Trophoblast cell (in vitro differentiated cells and primary cell): ENCODE data around the gene CHEK2.

ENCODE experiments used
- DNase-seq, 2 donors: peaks; one replicate each; pipeline ENCODE4 v3.0.0-alpha.2; 2016
- H2AFZ ChIP-seq: 2 replicates; pipeline ENCODE4 v1.6.1; 2013; ENCODE audit warnings: low read length, moderate library complexity, mild to moderate bottlenecking; ENCODE audit not compliant: insufficient read depth, poor library complexity
- H2AK5ac ChIP-seq: 2 replicates; pipeline ENCODE4 v1.6.1; 2013; ENCODE audit warnings: mild to moderate bottlenecking, low read length
- H2BK120ac ChIP-seq: 2 replicates; pipeline ENCODE4 v1.6.1; 2013; ENCODE audit warnings: low read length, mild to moderate bottlenecking, moderate library complexity; ENCODE audit not compliant: insufficient read depth, poor library complexity
- H2BK12ac ChIP-seq: 2 replicates; pipeline ENCODE4 v1.6.1; 2013; ENCODE audit warnings: mild to moderate bottlenecking, low read length, moderate library complexity
- H2BK5ac ChIP-seq: 2 replicates; pipeline ENCODE4 v1.6.1; 2013; ENCODE audit warnings: low read length, low read depth, moderate library complexity, mild to moderate bottlenecking; ENCODE audit not compliant: poor library complexity
- H3K14ac ChIP-seq: 2 replicates; pipeline ENCODE4 v1.6.1; 2013; ENCODE audit warnings: mild to moderate bottlenecking, low read length
- H3K18ac ChIP-seq: 2 replicates; pipeline ENCODE4 v1.6.1; 2013; ENCODE audit warnings: mild to moderate bottlenecking, low read length
- H3K23ac ChIP-seq: 2 replicates; pipeline ENCODE4 v1.6.1; 2013; ENCODE audit warnings: low read length
- H3K27ac ChIP-seq: 2 replicates; pipeline ENCODE4 v1.5.1; 2013; ENCODE audit warnings: low read depth, mild to moderate bottlenecking, inconsistent platforms, low read length, moderate library complexity
- H3K27me3 ChIP-seq: 2 replicates; pipeline ENCODE4 v1.6.1; 2013; ENCODE audit warnings: inconsistent platforms, mild to moderate bottlenecking, low read length, moderate library complexity; ENCODE audit not compliant: insufficient read depth
- H3K36me3 ChIP-seq, 2 experiments: 1 replicate in 1 of 2; 2 replicates in 1 of 2; pipeline ENCODE4 v1.6.1; 2013; ENCODE audit warnings: low read length in 2 of 2, mild to moderate bottlenecking in 2 of 2, moderate library complexity in 1 of 2; ENCODE audit not compliant: insufficient read depth in 2 of 2, control insufficient read depth in 1 of 2
- H3K4ac ChIP-seq: 2 replicates; pipeline ENCODE4 v1.6.1; 2013; ENCODE audit warnings: low read depth, mild to moderate bottlenecking, low read length, moderate library complexity
- H3K4me1 ChIP-seq, 2 experiments: 1 replicate in 1 of 2; 2 replicates in 1 of 2; pipeline ENCODE4 v1.6.1; 2013; ENCODE audit warnings: low read length in 2 of 2, mild to moderate bottlenecking in 2 of 2, moderate library complexity in 1 of 2; ENCODE audit not compliant: insufficient read depth in 2 of 2, control insufficient read depth in 1 of 2
- H3K4me2 ChIP-seq: 2 replicates; pipeline ENCODE4 v1.6.1; 2013; ENCODE audit warnings: inconsistent platforms, mild to moderate bottlenecking, low read length, moderate library complexity
- H3K4me3 ChIP-seq: 2 replicates; pipeline ENCODE4 v1.5.1; 2013; ENCODE audit warnings: mild to moderate bottlenecking, low read depth, low read length, inconsistent platforms
- H3K79me1 ChIP-seq: one replicate; pipeline ENCODE4 v1.6.1; 2013; ENCODE audit warnings: low read length
- H3K79me2 ChIP-seq: 2 replicates; pipeline ENCODE4 v1.6.1; 2013; ENCODE audit warnings: low read length, mild to moderate bottlenecking; ENCODE audit not compliant: control insufficient read depth, insufficient read depth, poor library complexity
- H3K9ac ChIP-seq: 2 replicates; pipeline ENCODE4 v1.6.1; 2013; ENCODE audit warnings: mild to moderate bottlenecking, low read length
- H3K9me3 ChIP-seq: 2 replicates; pipeline ENCODE4 v1.6.1; 2013; ENCODE audit warnings: low read depth, mild to moderate bottlenecking, control low read depth, inconsistent platforms, low read length; ENCODE audit not compliant: insufficient read depth
- H4K12ac ChIP-seq: 2 replicates; pipeline ENCODE4 v1.6.1; 2013; ENCODE audit warnings: low read depth, mild to moderate bottlenecking, low read length, moderate library complexity
- H4K8ac ChIP-seq: 2 replicates; pipeline ENCODE4 v1.6.1; 2013; ENCODE audit warnings: low read depth, mild to moderate bottlenecking, low read length, moderate library complexity
- H4K91ac ChIP-seq: one replicate; pipeline ENCODE4 v1.6.1; 2013; ENCODE audit warnings: low read depth, mild to moderate bottlenecking, low read length, moderate library complexity
- WGBS: extraction: QIAGEN DNeasy Blood & Tissue Kit; methylation state at CpG from one replicate; pipeline ENCODE4 v1.1.7; 2013; ENCODE audit warnings: missing lambda C conversion rate; ENCODE audit not compliant: insufficient read length, insufficient coverage; ENCODE audit errors: extremely low coverage; 5-methylcytosine and 5-hydroxymethylcytosine counted together

Gene CHEK2

DNA sequence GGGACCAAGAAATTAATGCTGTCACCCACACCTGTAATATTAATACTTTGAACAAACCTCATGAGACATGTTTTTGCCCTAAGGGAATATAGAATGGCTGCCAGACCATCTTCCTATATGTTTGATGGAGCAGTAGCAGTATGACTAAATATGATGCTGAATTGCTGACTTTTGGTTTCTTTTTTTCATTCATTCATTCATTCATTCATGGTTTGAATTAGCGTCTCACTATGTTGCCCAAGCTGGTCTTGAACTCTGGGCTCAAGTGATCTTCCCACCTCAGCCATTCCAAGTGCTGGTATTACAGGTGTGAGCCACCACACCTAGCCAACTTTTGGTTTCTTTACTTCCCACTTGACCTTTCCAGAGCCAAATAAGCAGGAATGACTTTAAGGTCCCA lies 38.7 kb upstream of the CHEK2 start:
- Histone ChIP-seq H4K12ac (no peak overlapping the region), H2AFZ (no peak overlapping the region), H3K79me1 (no peaks in the 10 kb centered on the region), H3K4me2 (no peak overlapping the region), H3K79me2 (no peaks in the 10 kb centered on the region), H3K27me3 (no peaks in the 10 kb centered on the region), H3K23ac (no peak overlapping the region), H4K8ac (no peak overlapping the region), H4K91ac (no peak overlapping the region), H3K14ac (no peak overlapping the region), H3K4me3 (no peak overlapping the region), H3K18ac (no peak overlapping the region), H3K9me3 (no peaks in the 10 kb centered on the region), H3K4me1 (no peaks in the 10 kb centered on the region), H3K27ac (no peak overlapping the region), H2BK5ac (no peak overlapping the region), H3K36me3 (peaks cover 34 to 42% of the 10 kb centered on the region in 2 experiments), H3K9ac (no peak overlapping the region), H2AK5ac (no peak overlapping the region), H3K4ac (no peak overlapping the region), H2BK12ac (no peak overlapping the region), H2BK120ac (no peak overlapping the region)
- DNase-seq = no peak
- no CpG with 5 or more reads among the region's 1 CpG for WGBS

DNA sequence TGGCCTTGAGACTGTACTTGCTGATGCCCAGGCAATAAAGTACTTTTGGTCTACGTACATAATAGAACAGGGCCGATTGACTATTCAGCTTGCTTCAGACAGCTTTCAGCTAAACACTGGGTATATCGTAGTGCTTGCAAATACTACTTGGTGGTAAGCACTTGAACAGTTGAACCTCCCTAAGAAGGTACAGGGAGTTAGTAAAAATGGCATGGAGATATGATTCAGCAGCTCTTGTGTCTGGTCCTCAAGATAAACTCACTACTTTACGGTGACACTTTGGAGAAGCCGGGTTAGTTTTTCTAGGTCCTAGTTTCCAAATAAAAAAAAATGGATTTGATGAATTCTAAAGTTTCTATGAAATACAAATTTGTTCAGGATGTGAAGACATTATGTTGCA lies 38.2 kb upstream of the CHEK2 start:
- H2BK120ac ChIP-seq = no peak overlapping the region

DNA sequence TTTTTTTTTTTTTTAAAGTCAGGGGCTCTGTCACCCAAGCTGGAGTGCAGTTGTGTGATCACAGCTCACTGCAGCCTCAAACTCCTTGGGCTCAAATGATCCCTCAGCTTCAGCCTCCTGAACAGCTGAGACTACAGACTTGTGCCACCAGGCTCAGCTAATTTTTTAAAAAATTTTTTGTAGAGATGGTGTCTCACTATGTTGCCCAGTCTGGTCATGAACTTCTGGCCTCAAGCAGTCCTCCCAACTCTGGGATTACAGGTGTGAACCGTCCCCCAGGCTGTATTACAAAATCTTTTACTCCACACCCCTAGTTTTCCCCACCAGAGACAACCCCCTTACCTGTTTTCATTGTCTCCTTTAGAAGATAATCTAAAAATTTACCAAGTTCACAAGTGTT lies 32.8 kb upstream of the CHEK2 start:
- H2BK120ac ChIP-seq = no peak overlapping the region
- H3K4me1 ChIP-seq = no peaks in the 10 kb centered on the region
- peaks cover 6% of the 10 kb centered on the region for H3K79me2 ChIP-seq
- no peak overlapping the region for H3K9ac ChIP-seq
- H3K36me3 ChIP-seq = peaks cover 16 to 18% of the 10 kb centered on the region in 2 experiments
- H4K91ac ChIP-seq = no peak overlapping the region
- no peak overlapping the region for H3K23ac ChIP-seq
- H3K27ac ChIP-seq = no peak overlapping the region
- H3K9me3 ChIP-seq = no peaks in the 10 kb centered on the region
- H3K4me2 ChIP-seq = no peak overlapping the region
- no peak overlapping the region for H3K18ac ChIP-seq
- H3K14ac ChIP-seq = no peak overlapping the region
- H4K8ac ChIP-seq = no peak overlapping the region
- H2BK12ac ChIP-seq = no peak overlapping the region
- H2AK5ac ChIP-seq = no peak overlapping the region
- no peak for DNase-seq
- WGBS = no CpG with 5 or more reads among the region's 1 CpG
- peaks cover 6% of the 10 kb centered on the region for H3K79me1 ChIP-seq
- no peak overlapping the region for H3K4ac ChIP-seq
- no peak overlapping the region for H2AFZ ChIP-seq
- H3K27me3 ChIP-seq = no peaks in the 10 kb centered on the region
- no peak overlapping the region for H3K4me3 ChIP-seq
- no peak overlapping the region for H2BK5ac ChIP-seq
- no peak overlapping the region for H4K12ac ChIP-seq

More for the DNA sequence above, 38.2 kb upstream of the CHEK2 start:
- H4K12ac ChIP-seq = no peak overlapping the region
- H3K4me3 ChIP-seq = no peak overlapping the region
- H3K36me3 ChIP-seq = peaks cover 32 to 40% of the 10 kb centered on the region in 2 experiments
- no peak overlapping the region for H3K27ac ChIP-seq
- H4K8ac ChIP-seq = no peak overlapping the region
- H3K9ac ChIP-seq = no peak overlapping the region
- no peak overlapping the region for H3K14ac ChIP-seq
- no CpG with 5 or more reads among the region's 5 CpGs for WGBS
- H3K4me1 ChIP-seq = no peaks in the 10 kb centered on the region
- no peaks in the 10 kb centered on the region for H3K79me2 ChIP-seq
- no peaks in the 10 kb centered on the region for H3K27me3 ChIP-seq
- H3K18ac ChIP-seq = no peak overlapping the region
- H2AFZ ChIP-seq = no peak overlapping the region
- no peak overlapping the region for H3K23ac ChIP-seq
- DNase-seq = no peak
- no peak overlapping the region for H4K91ac ChIP-seq
- no peak overlapping the region for H2BK12ac ChIP-seq
- H3K79me1 ChIP-seq = no peaks in the 10 kb centered on the region
- no peak overlapping the region for H3K4me2 ChIP-seq
- H3K9me3 ChIP-seq = no peaks in the 10 kb centered on the region
- H2AK5ac ChIP-seq = no peak overlapping the region
- no peak overlapping the region for H3K4ac ChIP-seq
- H2BK5ac ChIP-seq = no peak overlapping the region

- no peak for DNase-seq
- no CpG with 5 or more reads among the region's 10 CpGs for WGBS
- H3K9me3 ChIP-seq = no peaks in the 10 kb centered on the region
Observed at GRCh38 chr22:28773461-28773867, 31.8 kb upstream of the CHEK2 start.

More at GRCh38 chr22:28773461-28773867, 31.8 kb upstream of the CHEK2 start:
- H3K9ac ChIP-seq = peak overlapping the region; percentile 14
- no peak overlapping the region for H2BK12ac ChIP-seq
- no peak overlapping the region for H2BK120ac ChIP-seq
- no peaks in the 10 kb centered on the region for H3K4me1 ChIP-seq
- no peak overlapping the region for H4K8ac ChIP-seq
- no peak overlapping the region for H2AK5ac ChIP-seq
- no peak overlapping the region for H3K23ac ChIP-seq
- H3K79me2 ChIP-seq = peaks cover 6% of the 10 kb centered on the region
- no peaks in the 10 kb centered on the region for H3K27me3 ChIP-seq
- H3K18ac ChIP-seq = no peak overlapping the region
- H4K12ac ChIP-seq = no peak overlapping the region
- H3K79me1 ChIP-seq = peaks cover 6% of the 10 kb centered on the region
- peak overlapping the region; percentile 60 for H3K4ac ChIP-seq
- peaks cover 16 to 17% of the 10 kb centered on the region in 2 experiments for H3K36me3 ChIP-seq
- no peak overlapping the region for H2BK5ac ChIP-seq
- H3K14ac ChIP-seq = no peak overlapping the region
- no peak overlapping the region for H4K91ac ChIP-seq
- peak overlapping the region; percentile 77 for H3K4me2 ChIP-seq
- peak overlapping the region; percentile 94 for H3K4me3 ChIP-seq
- H2AFZ ChIP-seq = no peak overlapping the region
- H3K27ac ChIP-seq = peak overlapping the region; percentile 96
